Neural progenitor cell (in vitro differentiated cells): ENCODE measurements around the gene MATN1. TPM values are rescaled to one million over a fixed set of nuclear protein-coding genes. Genes with fewer than 3 reads are reported as not detected.

ENCODE experiments used
- DNase-seq: peaks from one replicate; pipeline ENCODE4 v3.0.0-alpha.2; 2016; ENCODE audit warnings: low spot score
- H2AFZ ChIP-seq: fragments of 200-600 bp; sonication (generic); replicated peaks from 2 replicates; pipeline ENCODE4 v1.6.1; 2016; ENCODE audit warnings: antibody characterized with exemption
- H3F3A ChIP-seq: fragments of 200-600 bp; sonication (generic); 2 replicates; pipeline ENCODE4 v1.6.1; 2016; ENCODE audit warnings: antibody characterized with exemption, low read depth
- H3K27ac ChIP-seq: fragments of 200-600 bp; sonication (generic); 2 replicates; pipeline ENCODE4 v1.5.1; 2016; ENCODE audit warnings: mild to moderate bottlenecking
- H3K27me3 ChIP-seq: fragments of 200-600 bp; sonication (generic); 2 replicates; pipeline ENCODE4 v1.6.1; 2016; ENCODE audit warnings: mild to moderate bottlenecking, moderate library complexity
- H3K36me3 ChIP-seq: fragments of 200-600 bp; sonication (generic); 2 replicates; pipeline ENCODE4 v1.5.1; 2016
- H3K4me1 ChIP-seq: fragments of 200-600 bp; sonication (generic); 2 replicates; pipeline ENCODE4 v1.6.1; 2016; ENCODE audit warnings: mixed run types
- H3K4me2 ChIP-seq: fragments of 200-600 bp; sonication (generic); 2 replicates; pipeline ENCODE4 v1.6.1; 2016
- H3K4me3 ChIP-seq: fragments of 200-600 bp; sonication (generic); 2 replicates; pipeline ENCODE4 v1.5.1; 2016
- H3K79me2 ChIP-seq: fragments of 200-600 bp; sonication (generic); 2 replicates; pipeline ENCODE4 v1.6.1; 2016; ENCODE audit warnings: low read depth
- H3K9ac ChIP-seq: fragments of 200-600 bp; sonication (generic); 2 replicates; pipeline ENCODE4 v1.6.1; 2016
- H3K9me3 ChIP-seq: fragments of 200-600 bp; sonication (generic); 2 replicates; pipeline ENCODE4 v1.5.1; 2016; ENCODE audit warnings: low read depth
- H4K20me1 ChIP-seq: fragments of 200-600 bp; sonication (generic); 2 replicates; pipeline ENCODE4 v1.6.1; 2016; ENCODE audit warnings: low read depth
- H3K27ac Mint-ChIP-seq: 3 replicates; pipeline ENCODE4 v1.8.0; 2021; ENCODE audit warnings: mixed read lengths
- H3K27me3 Mint-ChIP-seq: 2 replicates; pipeline ENCODE4 v1.8.0; 2022; ENCODE audit warnings: low read depth, mild to moderate bottlenecking, inconsistent platforms, moderate library complexity, mixed read lengths; ENCODE audit not compliant: insufficient read depth
- H3K36me3 Mint-ChIP-seq: 3 replicates; pipeline ENCODE4 v1.8.0; 2021; ENCODE audit warnings: mixed read lengths
- H3K4me1 Mint-ChIP-seq: 3 replicates; pipeline ENCODE4 v1.8.0; 2021; ENCODE audit warnings: mixed read lengths
- H3K4me3 Mint-ChIP-seq: 3 replicates; pipeline ENCODE4 v1.8.0; 2021; ENCODE audit warnings: mild to moderate bottlenecking, moderate library complexity, mixed read lengths
- H3K9me3 Mint-ChIP-seq: 3 replicates; pipeline ENCODE4 v1.8.0; 2020; ENCODE audit warnings: mixed read lengths
- EZH2 ChIP-seq: fragments of 200-600 bp; sonication (generic); IDR thresholded peaks from 2 replicates; pipeline ENCODE4 v1.6.1; 2017; ENCODE audit warnings: antibody characterized with exemption, mild to moderate bottlenecking, moderate library complexity
- EZH2phosphoT487 ChIP-seq: fragments of 200-600 bp; sonication (generic); IDR thresholded peaks from 2 replicates; pipeline ENCODE4 v1.6.1; 2017; ENCODE audit warnings: antibody characterized with exemption
- total RNA-seq: library from RNA; depleted of rRNA; stranded (reverse); fragments of >200 nt; gene quantifications from 2 replicates; pipeline ENCODE4 v1.2.3, GENCODE V29; 2015; ENCODE audit warnings: low replicate concordance
- TF ChIP-seq, protein P1 (sequence below): fragments of 200-600 bp; sonication (generic); IDR thresholded peaks from 2 replicates; pipeline ENCODE4 v1.5.1; 2017; ENCODE audit warnings: antibody characterized with exemption, mild to moderate bottlenecking

MATN1 gene
- total RNA-seq, 1 donor from 2014 or later: not detected

DNA sequence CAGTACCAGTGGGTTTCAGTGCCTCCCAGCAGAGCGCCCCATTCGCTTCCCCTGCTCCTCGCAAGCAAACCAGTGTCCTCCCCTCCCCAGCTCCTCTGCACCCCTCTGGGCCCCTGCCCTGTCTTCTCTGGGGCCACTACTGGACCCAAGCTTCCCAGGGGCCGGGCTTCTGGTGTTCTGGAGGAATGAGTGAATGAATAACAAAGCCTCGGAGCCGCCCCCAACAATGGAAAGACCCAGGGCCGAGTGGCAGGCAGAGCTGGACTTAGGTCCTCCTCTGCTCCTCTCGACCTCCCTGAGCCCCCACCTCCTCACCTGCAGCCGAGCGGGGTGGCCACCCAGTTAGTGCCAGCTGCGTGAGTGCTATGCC, 37.6 kb downstream of the MATN1 start:
- no peaks in the 10 kb centered on the region for H3K79me2 ChIP-seq
- no peak overlapping the region for H3K27ac Mint-ChIP-seq
- H4K20me1 ChIP-seq: no peaks in the 10 kb centered on the region
- no peaks in the 10 kb centered on the region for H3K36me3 Mint-ChIP-seq
- peaks cover 36% of the 10 kb centered on the region for H3K27me3 Mint-ChIP-seq
- peaks cover 35% of the 10 kb centered on the region for H3K4me1 ChIP-seq
- H3K27me3 ChIP-seq: peaks cover 12% of the 10 kb centered on the region
- H3K36me3 ChIP-seq: no peaks in the 10 kb centered on the region
- H3K4me2 ChIP-seq: peak overlapping the region; percentile 57
- H3K9ac ChIP-seq: no peak overlapping the region
- peak overlapping the region; percentile 17 for H3K4me3 Mint-ChIP-seq
- TF ChIP-seq, protein P1, sequence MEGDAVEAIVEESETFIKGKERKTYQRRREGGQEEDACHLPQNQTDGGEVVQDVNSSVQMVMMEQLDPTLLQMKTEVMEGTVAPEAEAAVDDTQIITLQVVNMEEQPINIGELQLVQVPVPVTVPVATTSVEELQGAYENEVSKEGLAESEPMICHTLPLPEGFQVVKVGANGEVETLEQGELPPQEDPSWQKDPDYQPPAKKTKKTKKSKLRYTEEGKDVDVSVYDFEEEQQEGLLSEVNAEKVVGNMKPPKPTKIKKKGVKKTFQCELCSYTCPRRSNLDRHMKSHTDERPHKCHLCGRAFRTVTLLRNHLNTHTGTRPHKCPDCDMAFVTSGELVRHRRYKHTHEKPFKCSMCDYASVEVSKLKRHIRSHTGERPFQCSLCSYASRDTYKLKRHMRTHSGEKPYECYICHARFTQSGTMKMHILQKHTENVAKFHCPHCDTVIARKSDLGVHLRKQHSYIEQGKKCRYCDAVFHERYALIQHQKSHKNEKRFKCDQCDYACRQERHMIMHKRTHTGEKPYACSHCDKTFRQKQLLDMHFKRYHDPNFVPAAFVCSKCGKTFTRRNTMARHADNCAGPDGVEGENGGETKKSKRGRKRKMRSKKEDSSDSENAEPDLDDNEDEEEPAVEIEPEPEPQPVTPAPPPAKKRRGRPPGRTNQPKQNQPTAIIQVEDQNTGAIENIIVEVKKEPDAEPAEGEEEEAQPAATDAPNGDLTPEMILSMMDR: no peak
- no peak for TF ChIP-seq EZH2phosphoT487
- no peak for TF ChIP-seq EZH2
- peaks cover 30% of the 10 kb centered on the region for H3F3A ChIP-seq
- H2AFZ ChIP-seq: peak overlapping the region; percentile 19
- H3K9me3 Mint-ChIP-seq: peaks cover 4% of the 10 kb centered on the region
- H3K4me1 Mint-ChIP-seq: peaks cover 27% of the 10 kb centered on the region
- no peak for DNase-seq
- peak overlapping the region; percentile 28 for H3K4me3 ChIP-seq
- H3K27ac ChIP-seq: no peak overlapping the region
- H3K9me3 ChIP-seq: no peaks in the 10 kb centered on the region

DNA sequence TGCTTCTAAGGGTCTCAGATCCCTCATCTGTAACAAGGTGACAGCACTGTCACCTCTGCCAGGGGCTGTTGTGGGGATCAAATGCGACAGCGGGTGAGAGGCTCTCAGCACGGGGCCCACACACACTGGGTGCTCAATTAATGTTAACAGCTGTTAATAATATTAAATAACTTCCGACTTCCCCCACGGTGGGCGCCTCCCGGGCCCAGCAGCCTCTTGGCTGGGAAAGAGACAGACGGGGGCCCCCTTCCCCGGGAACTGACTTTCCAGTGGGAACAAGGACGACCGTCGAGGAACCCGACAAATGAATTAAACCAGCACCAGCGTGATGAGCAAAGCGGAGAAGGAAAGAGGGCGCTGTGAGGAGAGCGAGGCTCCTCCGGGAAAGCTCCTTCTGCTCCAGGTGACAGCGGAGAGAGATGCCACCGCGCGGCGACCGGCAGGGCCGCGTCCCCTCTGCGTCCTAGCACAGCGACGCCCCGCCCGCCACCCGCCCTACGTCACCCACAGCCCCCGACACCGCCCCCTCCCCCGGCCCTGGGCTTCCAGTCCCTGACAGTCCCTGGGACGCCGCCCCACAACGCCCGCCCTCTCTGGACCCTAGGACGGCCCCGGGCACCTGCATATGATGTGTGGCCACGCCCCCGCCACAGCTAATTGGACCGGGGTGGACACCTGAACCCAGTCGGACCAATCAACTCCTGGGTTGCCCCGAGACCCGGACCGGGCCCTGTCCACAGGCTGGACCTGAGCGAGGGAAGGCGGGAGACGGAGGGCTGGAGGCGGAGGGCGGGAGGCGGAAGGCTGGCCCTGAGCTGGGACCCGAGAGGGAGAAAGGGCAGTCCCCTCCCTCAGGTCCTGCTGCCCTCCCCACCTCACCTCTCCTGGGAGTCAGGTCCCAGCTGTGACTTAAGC, 38.2 kb downstream of the MATN1 start:
- H4K20me1 ChIP-seq: no peaks in the 10 kb centered on the region
- Mint-ChIP-seq H3K36me3 (no peaks in the 10 kb centered on the region), H3K27ac (no peak overlapping the region), H3K4me1 (peaks cover 22% of the 10 kb centered on the region), H3K4me3 (peak overlapping the region; percentile 73), H3K9me3 (peaks cover 4% of the 10 kb centered on the region), H3K27me3 (peaks cover 36% of the 10 kb centered on the region)
- no peaks in the 10 kb centered on the region for H3K36me3 ChIP-seq
- no peak for TF ChIP-seq EZH2phosphoT487
- TF ChIP-seq, protein P1: peak; percentile 57
- peaks cover 28% of the 10 kb centered on the region for H3K4me1 ChIP-seq
- H3K4me3 ChIP-seq: peak overlapping the region; percentile 28
- peaks cover 23% of the 10 kb centered on the region for H3F3A ChIP-seq
- H3K9ac ChIP-seq: no peak overlapping the region
- H3K79me2 ChIP-seq: no peaks in the 10 kb centered on the region
- H3K27me3 ChIP-seq: peaks cover 12% of the 10 kb centered on the region
- peak; percentile 99 for DNase-seq
- H3K9me3 ChIP-seq: no peaks in the 10 kb centered on the region
- peak overlapping the region; percentile 19 for H2AFZ ChIP-seq
- H3K4me2 ChIP-seq: peak overlapping the region; percentile 61
- H3K27ac ChIP-seq: no peak overlapping the region

DNA sequence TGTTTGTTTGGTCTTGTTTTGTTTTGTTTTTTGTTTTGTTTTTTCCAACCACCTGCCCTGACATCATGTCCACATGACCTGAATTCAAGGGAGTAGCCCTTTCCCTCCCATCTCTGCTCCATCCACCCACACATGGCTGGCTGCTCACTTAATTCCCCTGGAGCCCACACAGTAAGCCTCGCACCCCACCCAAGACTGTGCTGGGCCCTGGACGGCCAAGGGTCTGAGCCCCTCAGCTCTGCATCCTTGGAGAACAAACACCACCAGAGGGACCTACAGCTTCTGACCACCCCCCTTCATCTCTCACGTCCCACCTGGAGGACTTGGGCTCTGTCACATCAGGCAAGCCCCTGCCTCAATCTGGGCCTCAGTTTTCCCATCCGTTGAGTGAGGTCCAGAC, 39.1 kb downstream of the MATN1 start:
- Histone ChIP-seq H3K27ac (no peak overlapping the region), H3K4me1 (peaks cover 19% of the 10 kb centered on the region), H2AFZ (no peak overlapping the region), H3K4me2 (no peak overlapping the region), H4K20me1 (no peaks in the 10 kb centered on the region), H3K36me3 (no peaks in the 10 kb centered on the region), H3K9me3 (no peaks in the 10 kb centered on the region), H3K9ac (no peak overlapping the region), H3F3A (peaks cover 14% of the 10 kb centered on the region), H3K4me3 (no peak overlapping the region), H3K27me3 (peaks cover 12% of the 10 kb centered on the region), H3K79me2 (no peaks in the 10 kb centered on the region)
- peaks cover 36% of the 10 kb centered on the region for H3K27me3 Mint-ChIP-seq
- peak overlapping the region; percentile 57 for H3K4me3 Mint-ChIP-seq
- H3K4me1 Mint-ChIP-seq: peaks cover 13% of the 10 kb centered on the region
- peaks cover 6% of the 10 kb centered on the region for H3K9me3 Mint-ChIP-seq
- H3K36me3 Mint-ChIP-seq: no peaks in the 10 kb centered on the region
- TF ChIP-seq EZH2phosphoT487: no peak
- TF ChIP-seq, protein P1: no peak
- TF ChIP-seq EZH2: no peak
- peak overlapping the region; percentile 17 for H3K27ac Mint-ChIP-seq
- no peak for DNase-seq
